HEK293 (cell line): ENCODE data around the gene TRAF7.

ENCODE experiments used
- CTCF ChIP-seq: fragments of 450-650 bp; formaldehyde crosslinking; IDR thresholded peaks from 2 replicates; pipeline ENCODE4 v1.5.1; 2016; ENCODE audit warnings: missing biosample characterization, missing genetic modification characterization
- SCRT1 ChIP-seq: fragments of 450-650 bp; formaldehyde crosslinking; IDR thresholded peaks from 2 replicates; pipeline ENCODE4 v1.5.1; 2016; ENCODE audit warnings: missing biosample characterization, missing genetic modification characterization, borderline replicate concordance
- YY1 ChIP-seq: fragments of 450-650 bp; formaldehyde crosslinking; IDR thresholded peaks from 2 replicates; pipeline ENCODE4 v1.5.1; 2018; ENCODE audit warnings: missing biosample characterization, missing genetic modification characterization
- ZBTB1 ChIP-seq: fragments of 450-650 bp; formaldehyde crosslinking; IDR thresholded peaks from 2 replicates; pipeline ENCODE4 v1.5.1; 2016; ENCODE audit warnings: missing biosample characterization, missing genetic modification characterization
- ZBTB6 ChIP-seq: fragments of 450-650 bp; formaldehyde crosslinking; IDR thresholded peaks from 2 replicates; pipeline ENCODE4 v1.5.1; 2017; ENCODE audit warnings: missing biosample characterization, missing genetic modification characterization
- ZNF274 ChIP-seq, 2 experiments: fragments of 200-500 bp in 1 of 2; fragments of 450-650 bp in 1 of 2; sonication (Bioruptor generic) in 1 of 2; formaldehyde crosslinking in 1 of 2; IDR thresholded peaks; 2 replicates each; pipeline versions ENCODE4 v1.5.1 to v1.6.1; 2014 to 2016; ENCODE audit warnings: borderline replicate concordance in 1 of 2, inconsistent platforms in 1 of 2, low read length in 1 of 2, missing biosample characterization in 1 of 2, missing genetic modification characterization in 1 of 2
- ZNF600 ChIP-seq: fragments of 450-650 bp; formaldehyde crosslinking; IDR thresholded peaks from 2 replicates; pipeline ENCODE4 v1.5.1; 2016; ENCODE audit warnings: missing biosample characterization, missing genetic modification characterization
- ZNF785 ChIP-seq: fragments of 450-650 bp; formaldehyde crosslinking; IDR thresholded peaks from 2 replicates; pipeline ENCODE4 v1.5.1; 2016; ENCODE audit warnings: missing biosample characterization, missing genetic modification characterization
- ZXDB ChIP-seq: fragments of 450-650 bp; formaldehyde crosslinking; IDR thresholded peaks from 2 replicates; pipeline ENCODE4 v1.5.1; 2016; ENCODE audit warnings: missing biosample characterization, missing genetic modification characterization
- TF ChIP-seq, protein P1 (sequence below): fragments of 450-650 bp; formaldehyde crosslinking; conservative IDR thresholded peaks from 2 replicates; pipeline ENCODE4 v1.5.1; 2016; ENCODE audit warnings: low read depth, missing biosample characterization, missing genetic modification characterization
- TF ChIP-seq, protein P2 (sequence below): sonication (generic); formaldehyde crosslinking; IDR thresholded peaks from 2 replicates; pipeline ENCODE4 v1.8.1; 2022; ENCODE audit warnings: mild to moderate bottlenecking, moderate library complexity, missing genetic modification reagents
- TF ChIP-seq, protein P3 (sequence below): fragments of 450-650 bp; formaldehyde crosslinking; IDR thresholded peaks from 2 replicates; pipeline ENCODE4 v1.5.1; 2016; ENCODE audit warnings: missing biosample characterization, missing genetic modification characterization
- TF ChIP-seq, protein P4 (sequence below): IDR thresholded peaks from 2 replicates; pipeline ENCODE4 v1.6.1; 2011; ENCODE audit warnings: mild to moderate bottlenecking, low read depth, low read length, borderline replicate concordance

GRCh38 chr16:2145843-2146242 is 9.7 kb upstream of the TRAF7 start:
- TF ChIP-seq CTCF (tag by site-specific recombination): no peak
- TF ChIP-seq, protein P1, sequence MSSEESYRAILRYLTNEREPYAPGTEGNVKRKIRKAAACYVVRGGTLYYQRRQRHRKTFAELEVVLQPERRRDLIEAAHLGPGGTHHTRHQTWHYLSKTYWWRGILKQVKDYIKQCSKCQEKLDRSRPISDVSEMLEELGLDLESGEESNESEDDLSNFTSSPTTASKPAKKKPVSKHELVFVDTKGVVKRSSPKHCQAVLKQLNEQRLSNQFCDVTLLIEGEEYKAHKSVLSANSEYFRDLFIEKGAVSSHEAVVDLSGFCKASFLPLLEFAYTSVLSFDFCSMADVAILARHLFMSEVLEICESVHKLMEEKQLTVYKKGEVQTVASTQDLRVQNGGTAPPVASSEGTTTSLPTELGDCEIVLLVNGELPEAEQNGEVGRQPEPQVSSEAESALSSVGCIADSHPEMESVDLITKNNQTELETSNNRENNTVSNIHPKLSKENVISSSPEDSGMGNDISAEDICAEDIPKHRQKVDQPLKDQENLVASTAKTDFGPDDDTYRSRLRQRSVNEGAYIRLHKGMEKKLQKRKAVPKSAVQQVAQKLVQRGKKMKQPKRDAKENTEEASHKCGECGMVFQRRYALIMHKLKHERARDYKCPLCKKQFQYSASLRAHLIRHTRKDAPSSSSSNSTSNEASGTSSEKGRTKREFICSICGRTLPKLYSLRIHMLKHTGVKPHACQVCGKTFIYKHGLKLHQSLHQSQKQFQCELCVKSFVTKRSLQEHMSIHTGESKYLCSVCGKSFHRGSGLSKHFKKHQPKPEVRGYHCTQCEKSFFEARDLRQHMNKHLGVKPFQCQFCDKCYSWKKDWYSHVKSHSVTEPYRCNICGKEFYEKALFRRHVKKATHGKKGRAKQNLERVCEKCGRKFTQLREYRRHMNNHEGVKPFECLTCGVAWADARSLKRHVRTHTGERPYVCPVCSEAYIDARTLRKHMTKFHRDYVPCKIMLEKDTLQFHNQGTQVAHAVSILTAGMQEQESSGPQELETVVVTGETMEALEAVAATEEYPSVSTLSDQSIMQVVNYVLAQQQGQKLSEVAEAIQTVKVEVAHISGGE: no peak
- TF ChIP-seq ZBTB1 (tag by site-specific recombination): no peak
- TF ChIP-seq ZNF785 (tag by site-specific recombination): no peak
- TF ChIP-seq ZBTB6 (tag by site-specific recombination): no peak
- TF ChIP-seq ZNF274 (IDR thresholded peaks at IDR 0.05; ENCODE audit: low read length): no peak
- TF ChIP-seq ZNF274 (tag by site-specific recombination; IDR thresholded peaks at IDR 0.05; ENCODE audit: borderline replicate concordance): no peak
- TF ChIP-seq ZNF600 (tag by site-specific recombination): peak; percentile 85
- TF ChIP-seq YY1 (tag by site-specific recombination): no peak
- TF ChIP-seq SCRT1 (tag by site-specific recombination): no peak
- no peak for TF ChIP-seq ZXDB (tag by site-specific recombination)
- TF ChIP-seq, protein P2, sequence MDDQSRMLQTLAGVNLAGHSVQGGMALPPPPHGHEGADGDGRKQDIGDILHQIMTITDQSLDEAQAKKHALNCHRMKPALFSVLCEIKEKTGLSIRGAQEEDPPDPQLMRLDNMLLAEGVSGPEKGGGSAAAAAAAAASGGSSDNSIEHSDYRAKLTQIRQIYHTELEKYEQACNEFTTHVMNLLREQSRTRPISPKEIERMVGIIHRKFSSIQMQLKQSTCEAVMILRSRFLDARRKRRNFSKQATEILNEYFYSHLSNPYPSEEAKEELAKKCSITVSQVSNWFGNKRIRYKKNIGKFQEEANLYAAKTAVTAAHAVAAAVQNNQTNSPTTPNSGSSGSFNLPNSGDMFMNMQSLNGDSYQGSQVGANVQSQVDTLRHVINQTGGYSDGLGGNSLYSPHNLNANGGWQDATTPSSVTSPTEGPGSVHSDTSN: no peak
- TF ChIP-seq, protein P3, sequence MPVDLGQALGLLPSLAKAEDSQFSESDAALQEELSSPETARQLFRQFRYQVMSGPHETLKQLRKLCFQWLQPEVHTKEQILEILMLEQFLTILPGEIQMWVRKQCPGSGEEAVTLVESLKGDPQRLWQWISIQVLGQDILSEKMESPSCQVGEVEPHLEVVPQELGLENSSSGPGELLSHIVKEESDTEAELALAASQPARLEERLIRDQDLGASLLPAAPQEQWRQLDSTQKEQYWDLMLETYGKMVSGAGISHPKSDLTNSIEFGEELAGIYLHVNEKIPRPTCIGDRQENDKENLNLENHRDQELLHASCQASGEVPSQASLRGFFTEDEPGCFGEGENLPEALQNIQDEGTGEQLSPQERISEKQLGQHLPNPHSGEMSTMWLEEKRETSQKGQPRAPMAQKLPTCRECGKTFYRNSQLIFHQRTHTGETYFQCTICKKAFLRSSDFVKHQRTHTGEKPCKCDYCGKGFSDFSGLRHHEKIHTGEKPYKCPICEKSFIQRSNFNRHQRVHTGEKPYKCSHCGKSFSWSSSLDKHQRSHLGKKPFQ (tag by site-specific recombination): no peak
- TF ChIP-seq, protein P4, sequence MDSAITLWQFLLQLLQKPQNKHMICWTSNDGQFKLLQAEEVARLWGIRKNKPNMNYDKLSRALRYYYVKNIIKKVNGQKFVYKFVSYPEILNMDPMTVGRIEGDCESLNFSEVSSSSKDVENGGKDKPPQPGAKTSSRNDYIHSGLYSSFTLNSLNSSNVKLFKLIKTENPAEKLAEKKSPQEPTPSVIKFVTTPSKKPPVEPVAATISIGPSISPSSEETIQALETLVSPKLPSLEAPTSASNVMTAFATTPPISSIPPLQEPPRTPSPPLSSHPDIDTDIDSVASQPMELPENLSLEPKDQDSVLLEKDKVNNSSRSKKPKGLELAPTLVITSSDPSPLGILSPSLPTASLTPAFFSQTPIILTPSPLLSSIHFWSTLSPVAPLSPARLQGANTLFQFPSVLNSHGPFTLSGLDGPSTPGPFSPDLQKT: no peak
